Activated CD8-positive, alpha-beta T cell treated with anti-CD3 and anti-CD28 coated beads for 36 hours (primary cell): Measurements from ENCODE around the gene GJD3. TPM values are rescaled to one million over a fixed set of nuclear protein-coding genes. Genes with fewer than 3 reads are reported as not detected.

Source experiments
- ATAC-seq: fragments of 200-7000 bp; cut with Tn5 transposase; one replicate; pipeline ENCODE4 v1.10.0; 2021; ENCODE audit warnings: mild to moderate bottlenecking, moderate library complexity
- CTCF ChIA-PET: fragments of 350-600 bp; sonication (Branson Sonifier 250); formaldehyde crosslinking; loops from one replicate; lab custom pipeline; 2021; ENCODE audit warnings: antibody characterized with exemption; lab: Charles Lee
- POLR2A ChIA-PET: fragments of 350-600 bp; sonication (Branson Sonifier 250); formaldehyde crosslinking; loops from one replicate; lab custom pipeline; 2021; ENCODE audit warnings: antibody characterized with exemption; lab: Charles Lee
- DNase-seq: peaks from one replicate; pipeline ENCODE4 v3.0.0-alpha.2; 2020
- H3K27ac Mint-ChIP-seq: one replicate; pipeline ENCODE4 v1.8.0; 2021; ENCODE audit warnings: mild to moderate bottlenecking, mixed read lengths
- H3K27me3 Mint-ChIP-seq: one replicate; pipeline ENCODE4 v1.8.0; 2021; ENCODE audit warnings: mixed read lengths
- H3K36me3 Mint-ChIP-seq: one replicate; pipeline ENCODE4 v1.8.0; 2021; ENCODE audit warnings: low read depth, mixed read lengths
- H3K4me1 Mint-ChIP-seq: one replicate; pipeline ENCODE4 v1.8.0; 2021; ENCODE audit warnings: low read depth, mixed read lengths
- H3K4me3 Mint-ChIP-seq: one replicate; pipeline ENCODE4 v1.8.0; 2021; ENCODE audit warnings: mild to moderate bottlenecking, moderate library complexity, mixed read lengths
- H3K9me3 Mint-ChIP-seq: one replicate; pipeline ENCODE4 v1.8.0; 2021; ENCODE audit warnings: mixed read lengths
- CTCF ChIP-seq: fragments of 200-600 bp; IDR thresholded peaks from one replicate; pipeline ENCODE4 v1.8.0; 2022; ENCODE audit warnings: antibody characterized with exemption, mild to moderate bottlenecking
- intact Hi-C: fragments of 100-400 bp; cut with micrococcal nuclease; formaldehyde crosslinking; loops from one replicate; pipeline ENCODE4 v1.10.0; 2022
- total RNA-seq, 2 experiments: library from RNA; stranded (reverse); gene quantifications; one replicate each; pipeline ENCODE4 v1.2.3, GENCODE V29; 2021

The GJD3 gene
- total RNA-seq, 2 experiments from 2014 or later, result not detected

- CTCF ChIA-PET, result interaction anchor here (1.4 to 26.3 kb wide), 3 partner anchors 11 to 145 kb away, joined by 3 to 780 read pairs (median 6); partner anchors contain the start of genes CDC6 and RARA
- H3K4me3 Mint-ChIP-seq, result no peak overlapping the region
- POLR2A ChIA-PET, result interaction anchor here (0.6 to 1.6 kb wide), 7 partner anchors 17 to 213 kb away, joined by 3 to 4 read pairs (median 3); partner anchors contain the start of genes GJD3 and TOP2A
Observed at GRCh38 chr17:40347319-40348135, 17.0 kb downstream of the GJD3 start.

GRCh38 chr17:40346765-40347158 is 17.8 kb downstream of the GJD3 start:
- H3K4me1 Mint-ChIP-seq, result peaks cover 67% of the 10 kb centered on the region
- H3K9me3 Mint-ChIP-seq, result no peaks in the 10 kb centered on the region
- H3K36me3 Mint-ChIP-seq, result peaks cover 23% of the 10 kb centered on the region
- CTCF ChIA-PET, result interaction anchor here (1.4 to 26.3 kb wide), 3 partner anchors 8 to 145 kb away, joined by 3 to 780 read pairs (median 43); partner anchors contain the start of genes CDC6 and RARA
- TF ChIP-seq CTCF, result no peak
- POLR2A ChIA-PET, result interaction anchor here (0.7 to 2.3 kb wide), 7 partner anchors 18 to 214 kb away, joined by 3 to 8 read pairs (median 4); partner anchors contain the start of genes GJD3 and TOP2A
- DNase-seq, result no peak
- ATAC-seq, result no peak
- no peaks in the 10 kb centered on the region for H3K27me3 Mint-ChIP-seq
- intact Hi-C loops, result no loop called here
- H3K4me3 Mint-ChIP-seq, result no peak overlapping the region
- H3K27ac Mint-ChIP-seq, result peak overlapping the region; percentile 6

More at GRCh38 chr17:40347319-40348135, 17.0 kb downstream of the GJD3 start:
- Mint-ChIP-seq H3K9me3 (no peaks in the 10 kb centered on the region), H3K4me1 (peaks cover 71% of the 10 kb centered on the region), H3K27me3 (no peaks in the 10 kb centered on the region), H3K27ac (peak overlapping the region; percentile 61), H3K36me3 (peaks cover 28% of the 10 kb centered on the region)
- ATAC-seq (no peak), DNase-seq (no peak)
- TF ChIP-seq CTCF, result no peak
- intact Hi-C loops, result no loop called here

- intact Hi-C loops, result no loop called here
- peak overlapping the region; percentile 18 for H3K27ac Mint-ChIP-seq
- ATAC-seq, result no peak
Observed at GRCh38 chr17:40345994-40346764, 18.4 kb downstream of the GJD3 start.

More at GRCh38 chr17:40345994-40346764, 18.4 kb downstream of the GJD3 start:
- POLR2A ChIA-PET, result interaction anchor here (0.7 to 2.3 kb wide), 12 partner anchors 9 to 71 kb away, joined by 3 to 8 read pairs (median 4); partner anchors contain the start of gene TOP2A
- no peaks in the 10 kb centered on the region for H3K27me3 Mint-ChIP-seq
- H3K36me3 Mint-ChIP-seq, result peaks cover 21% of the 10 kb centered on the region
- no peaks in the 10 kb centered on the region for H3K9me3 Mint-ChIP-seq
- CTCF ChIA-PET, result interaction anchor here (1.1 to 26.3 kb wide), 5 partner anchors 9 to 155 kb away, joined by 5 to 780 read pairs (median 8); partner anchors contain the start of genes CDC6 and RARA
- TF ChIP-seq CTCF, result no peak
- peaks cover 68% of the 10 kb centered on the region for H3K4me1 Mint-ChIP-seq
- DNase-seq, result no peak
- no peak overlapping the region for H3K4me3 Mint-ChIP-seq
